NCI-H2227 (cell line): ENCODE results near the gene MGAT4A.
"Not testable (repeated sequence)": the region's sequence is repeated elsewhere in the genome, so short reads cannot be mapped to it uniquely, and the experiment has no call there.

Source experiments
- DNase-seq: peaks from one replicate; lab custom pipeline; 2025; ENCODE audit not compliant: unreplicated experiment; lab: John Stamatoyannopoulos, UW

The MGAT4A gene

DNA sequence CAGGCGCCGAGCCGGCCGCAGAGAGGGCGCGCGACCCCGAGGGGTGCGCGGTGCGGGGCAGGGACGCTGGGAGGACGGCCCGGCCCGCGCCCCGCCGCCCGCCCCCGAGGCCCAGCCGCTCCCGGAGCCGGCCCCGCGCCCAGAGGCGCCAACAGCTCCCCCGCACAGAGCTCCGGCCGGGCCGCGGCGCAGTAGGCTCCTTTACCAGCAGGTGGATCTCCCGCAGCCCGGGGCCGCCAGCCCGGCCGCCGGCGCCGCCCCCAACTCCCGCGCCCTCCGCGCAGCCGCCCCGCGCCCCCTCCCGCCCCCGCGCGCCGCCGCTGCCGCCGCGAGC lies 258 bp downstream of the MGAT4A start:
- DNase-seq = no peak

DNA sequence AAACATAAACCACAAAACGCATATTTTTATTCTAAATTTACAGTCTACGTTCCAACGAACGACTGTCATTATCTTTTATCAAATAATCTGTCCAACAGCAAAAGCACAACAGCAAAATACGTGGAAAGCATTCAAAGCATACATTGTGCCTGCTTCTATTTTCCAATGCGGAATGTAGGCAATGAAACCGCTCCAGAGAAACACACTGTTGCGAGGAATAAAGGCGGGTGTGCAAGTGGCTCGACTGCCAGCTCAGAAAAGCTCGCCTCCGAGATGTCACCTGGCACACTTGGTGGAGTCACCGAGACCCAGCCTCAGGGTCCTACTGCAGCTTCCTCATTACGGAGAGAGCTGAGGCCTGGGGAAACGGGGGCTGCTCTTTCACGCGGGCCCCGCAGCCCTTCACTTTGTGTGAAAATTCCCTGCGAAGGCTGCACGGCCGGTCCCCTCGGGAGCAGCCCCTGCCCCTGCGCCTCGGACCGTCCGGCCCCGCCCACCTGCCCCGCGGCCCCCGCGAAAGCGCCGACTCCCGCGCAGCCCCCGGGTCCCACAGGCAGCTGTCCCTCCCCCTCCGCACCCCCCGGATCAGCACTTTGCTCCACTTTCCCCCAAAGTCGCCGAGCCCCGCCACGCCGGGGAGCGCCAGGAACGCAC lies 752 bp downstream of the MGAT4A start:
- DNase-seq = peak; percentile 65

DNA sequence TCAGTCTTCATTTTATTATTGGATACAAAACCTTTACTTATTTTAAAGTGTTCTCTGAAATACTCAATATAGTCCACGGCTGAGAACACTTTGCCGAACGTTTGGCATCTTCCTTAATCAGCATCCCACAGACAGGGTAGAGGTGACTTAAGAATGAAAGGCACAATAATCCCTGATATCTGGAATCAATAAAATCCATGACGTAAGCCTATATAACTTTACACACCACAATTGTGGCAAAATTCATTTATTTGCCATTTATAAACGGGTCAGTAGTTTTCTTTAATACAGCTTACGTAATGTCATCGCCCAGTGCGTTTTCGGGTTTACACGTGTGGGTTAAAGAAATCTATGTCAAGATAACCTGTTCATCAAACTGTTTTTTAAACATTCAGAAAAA lies 1.3 kb downstream of the MGAT4A start:
- DNase-seq = no peak

DNA sequence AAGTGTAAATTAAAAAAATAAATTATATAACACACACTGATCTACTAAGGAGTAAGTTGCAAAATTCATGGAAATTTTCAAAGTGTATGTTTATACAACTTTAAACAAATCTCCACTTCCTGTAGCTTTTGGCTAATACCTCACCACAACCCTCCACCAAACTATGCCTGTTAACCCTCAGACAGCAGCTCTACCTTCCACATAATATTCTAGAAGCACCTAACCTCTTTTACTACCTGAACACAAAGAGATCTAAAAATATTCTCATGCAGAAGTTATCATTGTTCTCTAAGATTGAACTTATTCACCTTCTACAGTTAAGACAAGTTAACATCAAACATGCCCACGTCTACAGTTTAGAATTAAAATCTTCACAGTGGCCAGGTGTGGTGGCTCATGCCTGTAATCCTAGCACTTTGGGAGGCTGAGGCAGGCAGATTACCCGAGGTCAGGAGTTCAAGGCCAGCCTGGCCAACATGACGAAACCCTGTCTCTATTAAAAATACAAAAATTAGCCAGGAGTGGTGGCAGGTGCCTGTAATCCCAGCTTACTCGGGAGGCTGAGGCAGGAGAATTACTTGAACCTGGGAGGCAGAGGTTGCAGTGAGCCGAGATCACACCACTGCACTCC lies 2.7 kb downstream of the MGAT4A start:
- DNase-seq = not testable (repeated sequence)

DNA sequence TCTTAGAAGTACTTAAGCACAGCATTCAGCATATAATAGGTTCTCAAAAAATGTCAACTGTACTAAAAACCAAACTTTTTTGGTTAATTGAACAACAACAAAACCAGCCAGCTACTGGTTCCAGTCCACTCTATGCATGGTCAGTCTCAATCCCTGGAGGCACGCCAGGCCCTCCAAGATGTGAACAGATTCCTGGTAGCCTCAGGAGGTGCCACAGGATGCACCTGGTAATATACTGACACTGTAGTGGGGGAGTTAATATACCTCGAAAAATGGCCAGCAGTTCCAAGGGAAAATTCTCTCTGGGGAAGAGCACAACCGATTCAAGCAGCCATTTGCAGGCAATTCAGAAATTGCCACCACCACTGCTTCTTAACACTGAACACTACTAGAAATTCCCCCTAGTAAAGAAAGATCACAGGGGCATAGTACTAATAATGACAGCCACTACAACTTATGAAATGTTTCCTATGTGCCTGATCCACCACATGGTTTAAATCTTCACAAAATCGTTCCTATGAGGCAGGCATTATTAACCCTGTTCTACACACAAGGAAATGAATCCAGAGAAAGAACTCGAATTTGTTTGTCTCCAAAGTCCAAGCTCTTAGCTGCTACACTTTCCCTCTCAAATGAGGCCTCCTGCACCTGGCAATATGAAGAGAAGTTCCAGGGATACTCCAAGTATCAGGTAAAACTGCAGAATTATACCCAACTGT lies 3.4 kb downstream of the MGAT4A start:
- no peak for DNase-seq

DNA sequence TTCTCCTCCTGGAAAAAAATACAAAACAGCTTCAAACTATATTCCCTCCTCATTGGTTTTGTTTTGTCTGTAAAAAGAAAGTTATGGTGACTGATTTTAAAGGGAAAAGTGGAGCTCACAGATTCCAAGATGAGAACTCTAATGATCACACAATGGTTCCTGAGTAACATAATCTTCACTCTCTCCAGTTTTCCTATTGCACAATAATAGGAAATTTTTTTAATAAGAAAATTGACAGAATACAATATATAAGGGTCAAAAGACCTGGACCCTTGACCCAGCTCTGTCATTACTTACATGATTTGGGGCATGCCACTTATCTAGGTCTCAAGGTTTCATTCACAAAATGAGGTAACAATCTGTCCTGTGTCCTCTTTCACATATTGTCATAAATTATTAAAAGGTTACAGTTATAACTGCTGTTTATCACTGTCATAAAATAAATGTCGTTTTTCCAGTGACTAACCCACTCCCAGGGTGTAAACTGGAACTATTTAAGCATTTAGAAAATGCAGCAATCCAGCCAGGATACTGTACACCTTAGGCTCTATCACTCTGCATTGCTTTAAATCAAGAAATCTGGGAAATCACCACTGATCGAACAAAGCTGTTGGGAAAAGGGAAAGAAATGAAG lies 4.1 kb downstream of the MGAT4A start:
- no peak for DNase-seq

DNA sequence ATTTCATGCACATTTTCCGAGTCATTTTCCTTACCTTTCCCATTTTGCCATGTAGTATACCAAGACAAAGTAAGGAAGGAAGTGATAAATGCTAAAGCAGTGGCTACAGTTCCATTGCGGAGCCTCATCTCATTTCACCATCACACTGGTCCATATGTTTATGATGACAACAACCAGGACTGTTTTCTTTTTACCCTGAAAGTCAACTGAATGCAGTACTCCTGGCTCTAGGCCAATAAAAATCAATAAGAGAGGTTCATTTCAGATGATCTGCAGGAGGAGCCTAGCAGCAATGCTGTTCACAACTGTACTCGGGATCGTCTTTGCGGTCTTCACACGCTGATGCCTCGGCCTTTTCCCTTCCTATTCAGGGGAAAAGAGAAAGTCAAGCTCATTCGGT lies 4.7 kb downstream of the MGAT4A start:
- DNase-seq = peak; percentile 25

DNA sequence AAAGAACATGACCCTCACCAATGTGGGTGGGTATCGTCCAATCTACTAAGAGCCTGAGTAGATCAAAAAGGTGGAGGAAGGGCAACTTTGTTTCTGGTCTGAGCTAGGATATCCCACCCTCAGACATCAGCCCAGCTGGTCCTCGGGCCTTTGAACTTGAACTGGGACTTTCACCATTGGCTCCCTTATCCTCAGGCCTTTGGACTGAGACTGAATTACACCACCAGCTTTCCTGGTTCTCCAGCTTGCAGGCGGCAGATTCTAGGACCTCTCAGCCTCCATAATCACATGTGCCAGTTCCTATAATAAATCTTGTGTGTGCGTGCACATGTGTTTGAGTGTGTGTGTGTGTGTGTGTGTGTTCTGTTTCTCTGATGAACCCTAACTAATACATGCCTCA lies 10.6 kb downstream of the MGAT4A start:
- no peak for DNase-seq

DNA sequence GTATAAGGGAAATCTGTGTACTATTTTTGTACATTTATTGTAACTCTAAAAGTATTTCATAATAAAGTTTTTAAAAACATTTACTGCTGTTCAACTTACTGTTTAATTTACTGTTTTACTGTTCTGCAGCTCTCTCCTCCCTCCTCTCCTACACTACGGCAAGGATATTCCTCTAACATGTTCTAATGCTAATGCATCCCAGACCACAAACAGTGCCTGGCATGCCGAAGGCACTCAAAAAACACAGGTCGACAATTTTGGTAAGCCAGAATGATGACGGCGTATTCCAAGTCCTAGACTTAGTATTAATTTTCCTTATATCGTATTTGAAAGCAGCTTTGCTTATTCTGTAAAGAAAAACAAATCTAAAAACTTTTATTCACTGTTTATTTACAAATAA lies 13.3 kb downstream of the MGAT4A start:
- DNase-seq = no peak

DNA sequence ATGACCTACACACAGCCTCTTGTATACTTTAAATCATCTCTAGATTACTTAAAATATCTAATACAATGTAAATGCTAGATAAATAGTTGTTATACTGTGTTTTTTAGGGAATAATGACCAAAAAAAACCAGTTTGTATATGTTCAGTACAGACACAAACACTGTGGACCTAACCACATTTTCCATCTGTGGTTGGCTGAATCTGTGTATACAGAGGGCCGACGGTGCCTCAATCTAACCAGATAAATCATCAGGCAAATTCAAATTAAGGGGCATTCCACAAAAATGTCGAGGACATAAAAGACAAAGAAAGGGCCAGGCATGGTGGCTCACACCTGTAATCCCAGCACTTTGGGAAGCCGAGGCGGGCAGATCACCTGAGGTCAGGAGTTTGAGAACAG lies 14.1 kb downstream of the MGAT4A start:
- DNase-seq = no peak

DNA sequence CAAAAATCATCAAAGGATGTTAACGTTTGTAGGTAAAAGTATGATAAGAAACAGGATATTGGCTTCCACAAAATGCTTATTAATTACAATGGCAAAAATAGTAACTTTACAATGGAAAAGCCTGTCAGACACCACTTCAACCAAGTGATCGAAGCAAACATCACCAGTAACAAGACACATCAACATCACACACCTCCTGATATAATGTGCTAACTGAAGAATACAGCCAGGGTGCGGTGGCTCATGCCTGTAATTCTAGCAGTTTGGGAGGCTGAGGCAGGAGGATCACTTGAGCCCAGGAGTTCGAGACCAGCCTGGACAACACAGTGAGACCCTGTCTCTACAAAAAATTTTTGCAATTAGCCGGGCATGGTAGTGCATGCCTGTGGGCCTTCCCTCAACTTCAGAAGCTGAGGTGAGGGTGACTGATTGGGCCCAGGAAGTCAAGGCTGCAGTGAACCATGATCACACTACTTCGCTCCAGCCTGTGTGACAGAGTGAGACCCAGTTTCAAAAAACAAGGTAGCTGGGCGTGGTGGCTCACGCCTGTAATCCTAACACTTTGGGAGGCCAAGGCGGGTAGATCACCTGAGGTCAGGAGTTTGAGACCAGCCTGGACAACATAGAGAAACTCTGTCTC lies 15.0 kb downstream of the MGAT4A start:
- no peak for DNase-seq

DNA sequence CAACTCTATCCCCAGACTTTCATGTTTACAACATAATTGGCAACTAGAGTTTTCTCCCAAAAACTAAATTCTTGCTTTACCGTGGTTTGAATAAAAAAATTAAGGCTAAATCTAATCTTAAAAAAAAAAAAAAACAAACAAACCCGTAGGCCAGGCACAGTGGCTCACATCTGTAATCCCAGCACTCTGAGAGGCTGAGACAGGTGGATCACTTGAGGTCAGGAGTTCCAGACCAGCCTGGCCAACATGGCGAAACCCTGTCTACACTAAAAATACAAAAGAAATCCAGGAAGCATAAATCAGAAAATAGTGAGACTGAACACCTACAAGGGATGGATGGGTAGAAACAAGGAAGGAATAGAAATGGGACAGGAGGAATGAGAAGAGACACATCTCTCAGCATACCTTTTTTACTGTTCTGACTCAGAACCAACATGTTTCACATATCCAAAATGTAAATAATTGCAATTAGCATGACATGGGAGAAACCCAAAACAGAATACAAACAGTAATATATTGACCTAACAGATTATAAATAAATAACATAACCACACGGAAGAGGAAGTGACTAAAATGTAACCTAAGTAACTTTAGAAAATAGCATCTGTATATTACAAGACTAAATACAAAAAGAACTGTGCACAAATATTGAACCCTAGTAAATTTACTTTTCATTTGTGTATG lies 17.5 kb downstream of the MGAT4A start:
- DNase-seq = no peak

DNA sequence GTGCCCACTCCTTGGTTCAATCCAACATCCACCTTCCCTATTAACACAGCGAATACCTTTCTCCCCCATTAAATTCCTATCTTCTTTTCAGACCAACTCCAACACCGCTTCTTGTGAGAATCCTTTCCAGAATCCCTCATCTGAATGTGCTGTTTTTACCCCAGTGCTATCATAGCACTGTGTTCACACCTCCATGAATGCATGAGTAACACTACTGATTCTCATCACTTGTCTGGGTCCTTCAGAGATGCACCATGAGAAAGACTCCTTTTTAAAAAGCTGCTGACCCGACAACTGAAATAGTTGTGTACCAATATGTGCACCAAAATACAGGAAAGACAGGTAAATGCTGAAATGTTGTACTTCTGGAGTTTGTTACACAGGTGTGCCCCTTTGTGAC lies 18.8 kb downstream of the MGAT4A start:
- no peak for DNase-seq

DNA sequence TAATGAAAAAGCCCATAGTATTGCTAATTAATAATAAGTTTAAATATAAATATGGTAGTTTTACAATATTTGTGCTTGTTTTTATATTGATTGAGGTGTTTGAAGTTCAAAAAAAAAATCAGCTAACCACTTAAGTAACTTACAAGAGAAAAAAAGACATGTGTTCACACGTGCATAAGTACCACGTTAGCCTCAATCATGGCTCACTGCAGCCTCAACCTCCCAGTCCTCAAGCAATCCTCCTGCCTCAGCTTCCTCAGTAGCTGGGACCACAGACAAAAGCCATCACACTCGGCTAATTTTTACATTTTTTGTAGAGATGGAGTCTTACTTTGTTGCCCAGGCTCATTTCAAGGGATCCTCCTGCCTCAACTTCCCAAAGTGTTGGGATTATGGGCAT lies 19.4 kb downstream of the MGAT4A start:
- no peak for DNase-seq

DNA sequence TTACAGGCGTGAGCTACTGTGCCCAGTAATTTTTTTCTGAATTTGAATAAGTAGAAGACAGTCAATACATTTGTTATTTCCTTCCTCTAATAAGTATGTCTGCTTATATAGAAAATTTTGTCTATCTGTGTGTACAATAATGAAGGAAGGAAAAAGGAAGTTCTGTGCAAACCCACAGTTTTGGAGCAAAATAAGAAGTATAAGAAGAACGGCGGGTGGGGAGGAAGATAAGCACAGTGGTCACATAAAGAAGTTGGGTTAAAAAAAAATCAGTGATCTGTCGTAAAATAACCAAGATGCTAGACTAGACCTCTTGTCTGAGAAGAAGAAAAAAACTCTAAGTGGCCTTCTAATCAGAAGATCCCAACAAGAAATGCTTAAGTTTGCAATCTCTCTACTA lies 20.2 kb downstream of the MGAT4A start:
- no peak for DNase-seq

DNA sequence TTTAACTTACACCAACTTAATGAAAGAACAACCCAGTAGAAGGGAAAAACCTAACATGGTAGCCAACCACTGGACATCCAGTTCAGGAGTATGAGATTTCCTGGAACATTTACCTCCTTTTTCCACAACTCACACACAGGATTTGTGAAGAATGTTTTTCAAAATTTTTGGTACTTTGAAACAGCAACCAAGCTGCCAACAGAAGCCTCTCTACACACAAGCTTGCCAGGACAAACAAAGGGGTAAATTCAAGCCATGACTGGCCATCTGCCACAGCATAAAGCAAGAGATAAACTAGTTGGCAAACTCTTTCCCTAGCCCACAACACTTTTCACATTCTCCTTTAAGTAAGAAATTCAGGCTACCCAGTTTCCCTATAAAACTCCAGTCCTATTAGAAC lies 21.4 kb downstream of the MGAT4A start:
- DNase-seq = no peak

DNA sequence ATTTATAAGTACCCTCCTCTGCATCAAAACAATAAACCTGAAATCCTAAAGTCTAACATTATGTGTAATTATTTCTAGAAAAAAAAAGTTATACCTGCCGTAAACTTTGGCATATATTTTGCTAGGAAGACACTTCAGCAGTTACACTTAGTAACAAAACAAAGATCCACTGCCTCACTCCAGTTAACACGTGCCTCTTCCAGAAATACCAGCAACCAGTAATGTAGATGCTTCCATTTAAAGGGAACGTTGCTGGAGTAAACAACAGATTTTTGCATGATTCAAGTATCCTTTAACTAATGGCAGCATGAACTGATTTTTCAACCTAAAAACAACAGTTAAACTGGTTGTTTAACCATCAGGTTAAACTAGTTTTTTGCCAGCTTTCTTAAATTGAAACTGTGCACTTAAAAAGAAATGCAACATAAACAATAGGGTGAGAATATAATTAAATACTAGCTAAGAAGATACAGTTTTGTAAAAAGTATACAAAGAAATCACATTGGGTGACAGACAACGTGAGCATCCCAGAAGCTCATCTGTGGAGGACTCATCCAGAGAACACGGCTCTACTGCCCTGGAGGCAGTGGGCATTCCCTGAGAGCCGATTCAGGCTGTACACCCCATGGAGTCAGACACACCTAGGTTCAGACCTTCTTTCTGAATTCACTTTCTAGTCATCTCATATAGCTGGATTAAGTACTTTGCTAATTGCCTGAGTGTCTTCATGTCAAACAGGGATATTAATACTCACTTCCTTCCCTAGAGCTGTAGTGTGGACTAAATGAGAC lies 22.3 kb downstream of the MGAT4A start:
- no peak for DNase-seq

DNA sequence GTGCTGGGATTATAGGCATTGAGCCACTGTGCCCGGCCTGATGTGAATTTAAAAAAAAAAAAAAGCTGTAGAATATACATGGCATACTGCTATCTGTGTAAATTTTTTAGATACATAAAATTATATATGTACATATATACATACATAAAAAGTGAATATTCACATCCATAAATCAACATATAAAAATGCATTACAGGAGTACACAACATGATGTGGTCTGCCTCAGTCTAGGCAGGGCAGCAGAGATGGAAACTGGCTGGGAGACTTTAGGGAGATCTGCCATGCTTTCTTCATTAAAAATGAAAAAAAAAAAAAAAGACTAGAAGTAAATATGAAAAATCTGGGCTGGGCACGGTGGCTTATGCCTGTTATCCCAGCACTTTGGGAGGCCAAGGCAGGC lies 24.3 kb downstream of the MGAT4A start:
- DNase-seq = no peak

DNA sequence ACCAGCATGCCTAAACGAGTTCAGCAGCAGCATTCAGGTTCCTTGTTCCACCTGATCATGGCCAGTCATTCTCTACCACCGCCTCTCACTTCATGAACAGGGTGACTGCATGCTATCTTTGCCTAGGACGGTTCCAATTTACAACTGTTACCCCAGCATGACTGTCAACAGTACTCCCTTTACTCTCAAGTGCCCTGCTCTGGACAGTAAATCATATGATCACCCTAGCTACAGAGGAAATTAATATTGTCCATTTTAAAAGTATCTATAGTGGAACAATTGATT lies 25.7 kb downstream of the MGAT4A start:
- DNase-seq = no peak

DNA sequence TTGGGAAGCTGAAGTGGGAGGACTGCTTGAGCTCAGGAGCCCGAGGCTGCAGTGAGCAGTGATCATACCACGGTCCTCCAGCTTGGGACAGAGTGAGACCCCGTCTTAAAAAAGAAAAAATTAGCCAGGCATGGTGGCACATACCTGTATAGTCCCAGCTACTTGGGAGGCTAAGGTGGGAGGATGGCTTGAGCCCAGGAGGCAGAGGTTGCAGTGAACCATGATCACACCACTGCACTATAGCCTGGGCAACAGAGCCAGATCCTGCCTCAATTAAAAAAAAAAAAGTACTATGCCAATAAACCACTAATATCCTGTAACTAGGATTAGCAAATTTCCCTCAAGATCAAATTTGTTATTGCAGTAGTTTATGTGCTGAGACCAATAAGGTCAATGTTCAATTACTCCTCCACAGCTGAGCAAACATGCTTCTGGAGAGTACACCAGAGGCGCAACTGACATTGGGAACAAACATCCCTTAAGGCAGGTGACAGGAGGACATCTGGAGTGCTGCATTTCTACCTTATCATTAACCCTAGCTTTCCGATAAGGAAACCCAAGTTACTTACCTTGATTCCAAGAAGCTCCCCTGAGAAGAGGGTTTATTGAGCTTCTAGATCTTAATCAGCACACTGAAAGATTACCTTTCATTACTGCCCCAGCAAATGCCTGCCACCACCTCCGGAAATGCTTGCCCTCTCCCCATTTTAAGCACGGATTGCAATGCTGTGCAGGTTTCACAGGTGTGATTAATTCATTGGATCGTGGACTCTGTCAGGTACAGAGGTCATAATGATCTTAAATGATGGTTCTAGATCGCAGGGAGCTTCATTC lies 26.2 kb downstream of the MGAT4A start:
- DNase-seq = no peak
